ENCODE measurements around the gene NES.

GRCh38 chr1:156664767-156665411 is 12.3 kb downstream of the NES start:
- no peak for TF ChIP-seq SNAI2 (CRISPR knock-in tag; IDR thresholded peaks at IDR 0.05)
- TF ChIP-seq CREB5 (CRISPR knock-in tag; IDR thresholded peaks at IDR 0.05; ENCODE audit: low read depth): no peak
- no peak for TF ChIP-seq ISL1 (CRISPR knock-in tag; IDR thresholded peaks at IDR 0.05)
- no peak for TF ChIP-seq ZFP30 (CRISPR knock-in tag; IDR thresholded peaks at IDR 0.05)
- no peak for TF ChIP-seq PATZ1 (CRISPR knock-in tag; IDR thresholded peaks at IDR 0.05; ENCODE audit: borderline replicate concordance)
- TF ChIP-seq ESRRG (CRISPR knock-in tag; IDR thresholded peaks at IDR 0.05): no peak
- no peak for TF ChIP-seq ZNF565 (CRISPR knock-in tag; conservative IDR thresholded peaks at IDR 0.05; ENCODE audit: low read depth)
- TF ChIP-seq POU6F1 (CRISPR knock-in tag; IDR thresholded peaks at IDR 0.05; ENCODE audit: borderline replicate concordance, low read depth): no peak
- TF ChIP-seq BACH2 (CRISPR knock-in tag; IDR thresholded peaks at IDR 0.05; ENCODE audit: borderline replicate concordance): no peak
- TF ChIP-seq RARB (CRISPR knock-in tag; IDR thresholded peaks at IDR 0.05): no peak
- no peak for TF ChIP-seq CSDC2 (CRISPR knock-in tag; IDR thresholded peaks at IDR 0.05)
